ENCODE results near the gene CCDC85C. TPM values are rescaled to one million over a fixed set of nuclear protein-coding genes. Genes with fewer than 3 reads are reported as not detected.

The CCDC85C gene
- total RNA-seq, 1 donor from 2014 or later, result 16.6 TPM

GRCh38 chr14:99519931-99520421 lies 84.0 kb downstream of the CCDC85C start:
- Histone ChIP-seq H3K9me3 (ENCODE audit: insufficient read depth, low read depth, low read length) (no peaks in the 10 kb centered on the region), H3K36me3 (ENCODE audit: insufficient read depth, low read length) (no peaks in the 10 kb centered on the region), H3K79me2 (ENCODE audit: insufficient read depth, low read length) (peaks cover 10% of the 10 kb centered on the region), H4K20me1 (ENCODE audit: insufficient read depth, low read length) (peaks cover 11% of the 10 kb centered on the region), H3K27me3 (ENCODE audit: insufficient read depth, low read length) (no peaks in the 10 kb centered on the region), H3K9ac (ENCODE audit: low read length) (no peak overlapping the region), H3K27ac (ENCODE audit: low read depth, low read length) (no peak overlapping the region), H3K4me2 (ENCODE audit: low read length) (no peak overlapping the region), H2AFZ (ENCODE audit: low read depth, low read length) (no peak overlapping the region), H3K4me3 (ENCODE audit: insufficient read depth, low read depth, low read length) (no peak overlapping the region), H3K4me1 (ENCODE audit: insufficient read depth, low read length) (peaks cover 31% of the 10 kb centered on the region)
- Mint-ChIP-seq H3K4me1 (ENCODE audit: low read depth, unreplicated experiment) (peaks cover 7% of the 10 kb centered on the region), H3K9me3 (ENCODE audit: unreplicated experiment) (no peaks in the 10 kb centered on the region), H3K4me3 (ENCODE audit: unreplicated experiment) (no peak overlapping the region), H3K27ac (ENCODE audit: unreplicated experiment) (no peak overlapping the region), H3K27me3 (ENCODE audit: low read depth, unreplicated experiment) (no peaks in the 10 kb centered on the region), H3K36me3 (ENCODE audit: low read depth, unreplicated experiment) (no peaks in the 10 kb centered on the region)
- FAIRE-seq (no peak), DNase-seq (ENCODE audit: low read depth) (no peak)
- TF ChIP-seq EZH2 (IDR thresholded peaks at IDR 0.05; ENCODE audit: insufficient read depth, low read length) (no peak), CTCF (IDR thresholded peaks at IDR 0.05; ENCODE audit: insufficient read depth, low read depth, low read length) (no peak)

DNA sequence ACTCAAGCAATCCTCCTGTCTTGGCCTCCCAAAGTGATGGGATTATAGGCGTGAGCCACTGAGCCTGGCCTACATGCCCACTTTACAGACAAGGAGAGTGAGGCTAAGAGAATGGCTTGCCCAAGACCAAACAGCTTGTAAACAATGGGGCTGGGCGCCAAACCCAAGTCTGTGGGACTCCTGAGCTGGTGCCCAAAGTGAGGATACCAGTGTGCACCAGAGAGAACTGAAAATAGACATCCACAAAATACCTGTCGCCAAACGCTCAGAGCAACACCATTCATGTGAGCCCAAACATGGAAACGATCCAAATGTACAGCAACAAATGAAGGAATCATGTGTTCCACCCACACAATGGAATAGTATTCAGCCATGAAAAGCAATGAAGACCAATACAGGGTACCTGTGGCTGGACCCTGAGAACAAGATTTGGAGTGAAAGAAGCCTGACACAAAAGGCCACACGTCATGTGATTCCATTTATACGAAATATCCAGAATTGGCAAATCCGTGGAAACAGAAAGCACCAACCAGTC lies 84.6 kb downstream of the CCDC85C start:
- FAIRE-seq, result no peak
- no peak for DNase-seq (ENCODE audit: low read depth)
- TF ChIP-seq CTCF (IDR thresholded peaks at IDR 0.05; ENCODE audit: insufficient read depth, low read depth, low read length) (no peak), EZH2 (IDR thresholded peaks at IDR 0.05; ENCODE audit: insufficient read depth, low read length) (no peak)

More for the DNA sequence above, 84.6 kb downstream of the CCDC85C start:
- H3K4me3 Mint-ChIP-seq (ENCODE audit: unreplicated experiment), result no peak overlapping the region
- peaks cover 10% of the 10 kb centered on the region for H3K79me2 ChIP-seq (ENCODE audit: insufficient read depth, low read length)
- peaks cover 25% of the 10 kb centered on the region for H3K4me1 ChIP-seq (ENCODE audit: insufficient read depth, low read length)
- no peak overlapping the region for H3K27ac Mint-ChIP-seq (ENCODE audit: unreplicated experiment)
- H3K9me3 ChIP-seq (ENCODE audit: insufficient read depth, low read depth, low read length), result no peaks in the 10 kb centered on the region
- no peaks in the 10 kb centered on the region for H3K9me3 Mint-ChIP-seq (ENCODE audit: unreplicated experiment)
- no peaks in the 10 kb centered on the region for H3K27me3 Mint-ChIP-seq (ENCODE audit: low read depth, unreplicated experiment)
- H3K4me3 ChIP-seq (ENCODE audit: insufficient read depth, low read depth, low read length), result no peak overlapping the region
- no peaks in the 10 kb centered on the region for H3K27me3 ChIP-seq (ENCODE audit: insufficient read depth, low read length)
- no peak overlapping the region for H3K27ac ChIP-seq (ENCODE audit: low read depth, low read length)
- H3K9ac ChIP-seq (ENCODE audit: low read length), result no peak overlapping the region
- H3K4me2 ChIP-seq (ENCODE audit: low read length), result no peak overlapping the region
- H3K4me1 Mint-ChIP-seq (ENCODE audit: low read depth, unreplicated experiment), result peaks cover 5% of the 10 kb centered on the region
- H4K20me1 ChIP-seq (ENCODE audit: insufficient read depth, low read length), result peaks cover 11% of the 10 kb centered on the region
- no peak overlapping the region for H2AFZ ChIP-seq (ENCODE audit: low read depth, low read length)
- no peaks in the 10 kb centered on the region for H3K36me3 ChIP-seq (ENCODE audit: insufficient read depth, low read length)
- H3K36me3 Mint-ChIP-seq (ENCODE audit: low read depth, unreplicated experiment), result no peaks in the 10 kb centered on the region
